GM03348 (cell line): Measurements from ENCODE around the gene HDAC4.

ENCODE experiments used
- DNase-seq: peaks from one replicate; pipeline ENCODE4 v3.0.0; 2012; ENCODE audit warnings: low spot score

The HDAC4 gene

GRCh38 chr2:239025096-239025801 is 375.6 kb downstream of the HDAC4 start:
- DNase-seq, result peak; percentile 68

DNA sequence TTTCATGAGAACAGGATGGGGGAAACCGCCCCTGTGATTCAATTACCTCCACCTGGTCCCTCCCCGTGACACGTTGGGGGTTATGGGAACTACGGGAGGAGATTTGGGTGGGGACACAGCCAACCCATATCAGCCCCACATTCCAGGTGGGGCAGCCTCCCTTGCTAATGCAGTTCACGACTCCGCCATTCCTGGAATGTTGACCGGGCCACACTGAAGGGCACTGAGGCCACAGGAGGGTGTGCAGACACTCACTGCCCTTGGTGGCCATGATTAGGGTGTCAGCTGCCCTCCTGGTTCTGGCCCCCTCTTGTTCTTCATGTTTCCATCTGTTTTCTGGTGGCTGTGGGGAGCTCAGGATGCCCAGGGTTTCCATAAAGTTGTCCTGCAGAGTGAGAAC is 376.6 kb downstream of the HDAC4 start:
- DNase-seq, result no peak

DNA sequence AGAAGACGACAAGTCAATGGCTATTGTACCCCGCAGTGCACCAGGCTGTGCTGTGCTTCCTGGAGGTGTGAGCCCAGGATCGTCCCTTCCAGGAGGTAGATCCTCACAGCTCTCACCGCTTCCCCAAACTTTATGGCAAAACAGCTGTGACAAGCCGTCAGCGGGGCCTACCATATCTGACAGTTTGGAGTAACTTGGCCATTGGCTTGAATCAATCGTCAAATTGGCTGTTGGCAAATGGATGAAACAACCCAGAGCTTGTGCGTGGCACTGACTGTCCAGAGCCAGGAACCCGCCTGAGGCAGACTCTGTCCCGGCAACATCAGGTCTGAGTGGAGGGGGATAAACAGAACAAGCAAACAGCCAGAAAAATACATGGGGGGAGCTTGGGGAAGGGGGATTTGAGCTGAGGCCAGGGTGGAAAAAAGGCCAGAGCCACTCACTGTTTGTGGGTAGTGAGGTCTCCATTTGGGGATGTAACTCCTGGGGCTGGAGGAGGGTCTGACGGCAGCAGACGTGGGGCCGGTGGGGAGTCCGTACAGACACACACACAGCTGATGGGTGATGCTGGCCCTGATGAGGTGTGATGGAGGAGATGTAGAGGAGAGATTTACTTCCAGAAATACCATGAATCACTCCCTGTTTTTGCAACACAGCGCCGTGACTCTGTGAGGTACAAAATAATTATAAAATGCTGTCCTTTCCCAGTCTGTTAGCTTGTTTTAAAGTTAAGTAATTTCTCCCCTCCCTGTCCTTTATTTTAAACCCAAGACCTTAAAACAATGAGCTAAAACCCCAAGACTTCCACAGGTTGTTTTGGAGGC is 378.2 kb downstream of the HDAC4 start:
- DNase-seq, result no peak

- no peak for DNase-seq
These were observed 379.0 kb downstream of the HDAC4 start for GRCh38 chr2:239021651-239022436.

DNA sequence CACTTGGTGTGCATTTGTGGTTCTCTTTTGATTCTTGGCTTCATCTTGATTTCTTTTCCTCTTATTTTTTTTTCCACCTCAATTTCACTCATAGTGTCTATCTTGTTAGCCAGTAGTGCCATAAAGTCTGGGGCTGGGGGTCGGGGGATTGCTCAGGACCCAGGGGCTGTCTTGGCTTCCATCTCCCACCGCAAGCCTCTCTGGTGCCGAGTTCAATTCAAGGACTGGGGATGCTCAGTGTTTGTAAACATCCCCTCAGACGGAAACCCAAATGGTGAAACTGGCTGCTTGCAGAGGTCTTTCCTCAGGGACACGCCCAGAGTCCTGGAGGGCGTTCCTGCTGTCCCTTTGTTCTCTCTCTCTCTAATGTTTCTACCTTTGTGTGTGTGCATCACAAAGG is 379.6 kb downstream of the HDAC4 start:
- DNase-seq, result no peak

GRCh38 chr2:239020541-239021041 is 380.2 kb downstream of the HDAC4 start:
- DNase-seq, result no peak

- DNase-seq, result no peak
These were observed 381.6 kb downstream of the HDAC4 start for GRCh38 chr2:239019183-239019581.

GRCh38 chr2:239018271-239019182 is 382.3 kb downstream of the HDAC4 start:
- no peak for DNase-seq

DNA sequence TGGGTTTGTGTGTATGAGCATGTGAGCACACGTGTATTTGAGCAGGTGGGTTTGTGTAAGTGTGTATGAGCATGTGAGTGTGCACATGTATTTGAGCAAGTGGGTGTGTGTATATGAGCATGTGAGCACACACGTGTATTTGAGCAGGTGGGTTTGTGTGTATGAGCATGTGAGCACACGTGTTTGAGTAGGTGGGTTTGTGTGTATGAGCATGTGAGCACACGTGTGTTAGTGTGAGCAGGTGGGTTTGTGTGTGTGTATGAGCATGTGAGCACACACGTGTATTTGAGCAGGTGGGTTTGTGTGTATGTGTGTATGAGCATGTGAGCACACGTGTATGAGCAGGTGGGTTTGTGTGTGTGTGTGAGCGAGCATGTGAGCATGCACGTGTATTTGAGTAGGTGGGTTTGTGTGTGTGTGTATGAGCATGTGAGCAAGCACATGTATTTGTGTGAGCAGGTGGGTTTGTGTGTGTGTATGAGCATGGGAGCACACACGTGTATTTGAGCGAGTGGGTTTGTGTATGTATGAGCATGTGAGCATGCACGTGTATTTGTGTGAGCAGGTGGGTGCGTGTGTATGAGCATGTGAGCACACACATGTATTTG is 383.2 kb downstream of the HDAC4 start:
- DNase-seq, result no peak

- DNase-seq, result no peak
These were observed 384.7 kb downstream of the HDAC4 start for GRCh38 chr2:239015901-239016675.

- DNase-seq, result no peak
These were observed 385.5 kb downstream of the HDAC4 start for GRCh38 chr2:239015218-239015900.

GRCh38 chr2:239014458-239015217 is 386.2 kb downstream of the HDAC4 start:
- DNase-seq, result no peak

- DNase-seq, result no peak
These were observed 387.2 kb downstream of the HDAC4 start for GRCh38 chr2:239013678-239013976.

- no peak for DNase-seq
These were observed 387.7 kb downstream of the HDAC4 start for GRCh38 chr2:239012936-239013677.

DNA sequence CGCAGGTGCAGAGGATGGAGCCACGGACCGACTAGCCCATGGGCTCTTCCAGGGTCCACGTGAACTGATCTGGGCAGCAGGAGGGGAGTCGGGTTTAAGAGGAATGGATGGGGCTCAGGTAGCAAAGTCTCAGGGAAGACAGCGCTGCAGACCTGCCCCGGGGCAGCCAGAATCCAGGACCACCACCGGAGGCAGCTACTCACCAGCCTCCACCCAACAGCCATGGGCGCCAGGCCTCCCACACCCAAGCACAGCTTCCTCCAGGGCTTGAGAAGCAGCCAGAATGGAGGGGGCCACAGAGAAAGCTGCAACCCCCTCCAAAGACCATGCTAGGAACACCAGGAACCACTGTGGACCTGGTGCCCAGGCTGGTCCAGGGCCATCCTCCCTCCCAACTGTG is 388.6 kb downstream of the HDAC4 start:
- no peak for DNase-seq

GRCh38 chr2:239009589-239009961 is 391.2 kb downstream of the HDAC4 start:
- no peak for DNase-seq

DNA sequence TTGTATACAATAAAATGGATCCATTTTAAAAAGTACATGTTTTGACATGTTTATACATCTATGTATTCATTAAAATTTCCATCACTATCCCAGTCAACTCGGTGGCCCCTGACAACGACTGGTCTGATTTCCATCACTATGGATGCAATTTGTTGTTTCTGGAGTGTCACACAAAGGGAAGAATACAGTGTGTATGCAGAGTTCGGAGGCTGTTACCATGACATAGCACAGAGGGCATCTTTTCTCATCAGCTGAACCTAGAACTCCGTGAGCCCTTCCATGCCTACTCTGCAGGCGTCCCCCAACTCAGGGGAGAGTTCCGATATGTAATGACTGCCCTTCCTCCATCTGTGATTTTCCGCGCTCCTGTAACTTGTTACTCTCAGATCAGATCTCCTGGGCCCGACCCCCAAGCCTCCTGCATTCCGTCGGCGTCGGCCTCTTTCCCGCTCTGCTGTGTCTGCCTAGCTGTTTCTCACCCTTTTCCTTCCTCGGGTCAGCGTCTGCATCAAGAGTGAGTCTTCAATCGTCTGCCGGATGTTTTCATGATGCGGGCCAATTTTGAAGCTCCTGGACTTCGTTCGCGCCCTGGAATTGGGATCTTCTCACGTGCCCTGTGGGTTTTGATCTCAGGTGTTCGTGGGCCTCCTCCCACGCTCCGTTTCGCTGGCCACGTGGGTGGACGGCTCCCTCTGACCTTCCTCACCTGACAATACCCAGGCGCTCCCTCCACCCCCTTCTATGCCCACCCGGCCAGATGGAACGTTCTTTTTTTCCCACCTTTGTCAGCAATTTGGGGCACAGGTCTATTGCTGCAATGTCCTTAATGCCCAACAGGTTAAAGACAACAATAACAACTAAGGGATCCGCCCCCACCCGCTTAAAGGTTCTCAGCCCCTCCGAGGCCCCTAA is 391.9 kb downstream of the HDAC4 start:
- no peak for DNase-seq
